Chondrocyte (in vitro differentiated cells): ENCODE results near the gene TLCD1. TPM values are rescaled to one million over a fixed set of nuclear protein-coding genes. Genes with fewer than 3 reads are reported as not detected.

ENCODE experiments used
- DNase-seq: peaks from one replicate; pipeline ENCODE4 v3.0.0; 2021; ENCODE audit warnings: mixed read lengths, low spot score
- H3K27ac Mint-ChIP-seq: one replicate; pipeline ENCODE4 v1.8.0; 2021; ENCODE audit warnings: mild to moderate bottlenecking, moderate library complexity, mixed read lengths; ENCODE audit not compliant: unreplicated experiment
- H3K27me3 Mint-ChIP-seq: 2 replicates; pipeline ENCODE4 v1.8.0; 2021; ENCODE audit warnings: low read depth, mixed read lengths
- H3K36me3 Mint-ChIP-seq: 2 replicates; pipeline ENCODE4 v1.8.0; 2021; ENCODE audit warnings: low read depth, mixed read lengths
- H3K4me1 Mint-ChIP-seq: 2 replicates; pipeline ENCODE4 v1.8.0; 2021; ENCODE audit warnings: low read depth, mild to moderate bottlenecking, mixed read lengths
- H3K4me3 Mint-ChIP-seq: one replicate; pipeline ENCODE4 v1.8.0; 2021; ENCODE audit warnings: mild to moderate bottlenecking, moderate library complexity, mixed read lengths; ENCODE audit not compliant: unreplicated experiment
- H3K9me3 Mint-ChIP-seq: 2 replicates; pipeline ENCODE4 v1.8.0; 2021; ENCODE audit warnings: low read depth, mixed read lengths
- CTCF ChIP-seq: fragments of 200-600 bp; sonication (generic); IDR thresholded peaks from 2 replicates; pipeline ENCODE4 v1.5.0; 2021; ENCODE audit warnings: antibody characterized with exemption, mild to moderate bottlenecking, moderate library complexity
- total RNA-seq: library from RNA; stranded (reverse); gene quantifications from 3 replicates; pipeline ENCODE4 v1.2.1, GENCODE V29; 2021

Gene TLCD1
- total RNA-seq, 1 donor from 2014 or later, result 12.9 TPM

DNA sequence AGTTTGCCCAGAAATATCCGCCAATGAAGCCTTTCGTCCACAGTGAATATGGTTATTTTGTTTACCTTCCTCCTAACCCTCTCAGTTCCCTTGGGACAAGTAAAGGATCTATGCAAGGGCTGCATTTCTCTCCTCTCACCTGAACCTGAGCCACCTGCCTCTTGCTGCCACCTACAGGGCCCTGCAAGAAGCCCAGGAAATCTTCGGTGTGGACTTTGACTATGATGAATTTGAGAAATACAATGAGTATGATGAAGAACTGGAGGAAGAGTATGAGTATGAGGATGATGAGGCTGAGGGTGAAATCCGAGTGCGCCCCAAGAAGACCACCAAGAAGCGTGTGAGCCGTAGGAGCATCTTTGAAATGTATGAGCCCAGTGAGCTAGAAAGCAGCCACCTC lies 50.1 kb downstream of the TLCD1 start:
- Mint-ChIP-seq H3K4me3 (no peak overlapping the region), H3K27ac (no peak overlapping the region), H3K9me3 (no peaks in the 10 kb centered on the region), H3K4me1 (peaks cover 3% of the 10 kb centered on the region), H3K27me3 (no peaks in the 10 kb centered on the region), H3K36me3 (peaks cover 55% of the 10 kb centered on the region)
- peak; percentile 47 for TF ChIP-seq CTCF
- DNase-seq, result no peak

- DNase-seq, result no peak
- peaks cover 54% of the 10 kb centered on the region for H3K36me3 Mint-ChIP-seq
- TF ChIP-seq CTCF, result no peak
- peaks cover 3% of the 10 kb centered on the region for H3K4me1 Mint-ChIP-seq
- no peak overlapping the region for H3K4me3 Mint-ChIP-seq
- H3K27ac Mint-ChIP-seq, result no peak overlapping the region
- no peaks in the 10 kb centered on the region for H3K27me3 Mint-ChIP-seq
- H3K9me3 Mint-ChIP-seq, result no peaks in the 10 kb centered on the region
Observed at GRCh38 chr17:28675490-28675889, 50.5 kb downstream of the TLCD1 start.

Other genes starting within 250 kb of the TLCD1 start
- gene FOXN1, start 219.9 kb downstream of the TLCD1 start, total RNA-seq, result not detected in 3 replicates
- 19.8 to 24.9 TPM (median 24.1 TPM) in 3 replicates for gene UNC119, start 173.6 kb downstream of the TLCD1 start, total RNA-seq
- gene PIGS, start 154.7 kb downstream of the TLCD1 start, total RNA-seq, result 56.5 to 65.7 TPM (median 62.9 TPM) in 3 replicates
- 3.9 to 9.5 TPM (median 8.0 TPM) in 3 replicates for gene ALDOC, start 149.3 kb downstream of the TLCD1 start, total RNA-seq
- 10.3 to 20.3 TPM (median 12.9 TPM) in 3 replicates for gene SPAG5, start 127.2 kb downstream of the TLCD1 start, total RNA-seq
- gene RSKR, start 112.0 kb downstream of the TLCD1 start, total RNA-seq, result 4.7 to 9.0 TPM (median 6.4 TPM) in 3 replicates
- gene BLTP2, start 81.1 kb downstream of the TLCD1 start, total RNA-seq, result 112 to 158 TPM (median 114 TPM) in 3 replicates
- 53.6 to 58.2 TPM (median 57.8 TPM) in 3 replicates for gene SDF2, start 64.3 kb downstream of the TLCD1 start, total RNA-seq
- 63.5 to 81.5 TPM (median 63.9 TPM) in 3 replicates for gene SUPT6H, start 64.0 kb downstream of the TLCD1 start, total RNA-seq
- gene PROCA1, start 14.3 kb downstream of the TLCD1 start, total RNA-seq, result 1.4 to 2.3 TPM (median 2.0 TPM) in 3 replicates
- 128 to 132 TPM (median 131 TPM) in 3 replicates for gene RAB34, start 8.4 kb downstream of the TLCD1 start, total RNA-seq
- gene RPL23A, start 6.2 kb downstream of the TLCD1 start, total RNA-seq, result 853 to 1,026 TPM (median 884 TPM) in 3 replicates
- gene NEK8, start 2.6 kb upstream of the TLCD1 start, total RNA-seq, result 5.3 to 6.1 TPM (median 5.5 TPM) in 3 replicates
- gene TRAF4, start 17.8 kb upstream of the TLCD1 start, total RNA-seq, result 68.0 to 76.3 TPM (median 73.3 TPM) in 3 replicates
- 18.5 to 22.7 TPM (median 21.0 TPM) in 3 replicates for gene FAM222B, start 116.6 kb upstream of the TLCD1 start, total RNA-seq
- gene ERAL1, start 128.8 kb upstream of the TLCD1 start, total RNA-seq, result 31.2 to 40.5 TPM (median 31.8 TPM) in 3 replicates
- gene FLOT2, start 171.5 kb upstream of the TLCD1 start, total RNA-seq, result 46.6 to 74.1 TPM (median 65.8 TPM) in 3 replicates
- gene DHRS13, start 176.8 kb upstream of the TLCD1 start, total RNA-seq, result 4.4 to 6.0 TPM (median 5.8 TPM) in 3 replicates
- gene PHF12, start 225.3 kb upstream of the TLCD1 start, total RNA-seq, result 30.2 to 49.2 TPM (median 33.6 TPM) in 3 replicates